ENCODE data around the gene BBOF1.
"Not testable (repeated sequence)": the region's sequence is repeated elsewhere in the genome, so short reads cannot be mapped to it uniquely, and the experiment has no call there.

The BBOF1 gene

DNA sequence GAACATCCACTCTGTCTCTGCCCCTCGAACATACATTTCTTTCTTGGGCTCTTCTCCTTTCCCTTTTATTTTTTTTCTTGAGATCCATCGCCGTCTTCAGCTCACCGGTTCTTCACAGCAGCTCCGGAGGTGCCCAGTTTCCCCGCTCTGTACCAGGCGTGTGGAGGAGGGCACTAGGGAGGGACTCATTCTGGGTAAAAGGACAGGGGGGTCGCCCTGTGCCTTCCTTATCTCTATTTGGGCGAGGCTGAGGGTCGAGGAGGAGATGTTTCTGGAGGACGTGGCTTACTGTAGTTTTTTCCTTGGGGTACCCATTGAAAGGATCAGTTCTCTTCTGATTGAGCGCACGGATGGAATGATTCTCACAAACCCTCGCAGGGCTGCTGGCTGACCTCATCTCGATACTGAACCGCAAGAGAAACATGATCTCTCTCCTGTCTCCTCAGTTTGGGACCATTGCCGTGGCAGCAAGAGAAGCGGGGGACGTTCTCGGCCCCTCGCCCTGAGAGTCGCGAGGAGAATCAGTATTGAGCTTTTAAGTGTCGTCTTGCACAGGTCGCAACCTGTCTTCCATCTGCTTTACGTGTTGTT, 66.0 kb downstream of the BBOF1 start:
- peak overlapping the region; percentile 69 to 86 for H3K9ac ChIP-seq (ENCODE audit: low read depth in 1 of 2, low read length in 2 of 2)
- no peaks in the 10 kb centered on the region for H3K27me3 ChIP-seq (ENCODE audit: control insufficient read depth in 1 of 2, insufficient read depth in 2 of 2, low read length in 2 of 2)
- H3K4me3 ChIP-seq (ENCODE audit: low read depth in 1 of 2, low read length in 2 of 2) = peak overlapping the region; percentile 86 to 95
- H3K4me1 ChIP-seq (ENCODE audit: control insufficient read depth in 1 of 2, insufficient read depth in 2 of 2, low read length in 2 of 2) = peaks cover 21 to 24% of the 10 kb centered on the region in 2 donors
- no peaks in the 10 kb centered on the region for H3K36me3 ChIP-seq (ENCODE audit: control insufficient read depth in 1 of 2, insufficient read depth in 2 of 2, low read length in 2 of 2)
- no peak overlapping the region for H3K27ac ChIP-seq (ENCODE audit: low read depth, low read length)
- H3K9me3 ChIP-seq (ENCODE audit: control insufficient read depth in 1 of 2, low read length in 2 of 2) = no peaks in the 10 kb centered on the region

DNA sequence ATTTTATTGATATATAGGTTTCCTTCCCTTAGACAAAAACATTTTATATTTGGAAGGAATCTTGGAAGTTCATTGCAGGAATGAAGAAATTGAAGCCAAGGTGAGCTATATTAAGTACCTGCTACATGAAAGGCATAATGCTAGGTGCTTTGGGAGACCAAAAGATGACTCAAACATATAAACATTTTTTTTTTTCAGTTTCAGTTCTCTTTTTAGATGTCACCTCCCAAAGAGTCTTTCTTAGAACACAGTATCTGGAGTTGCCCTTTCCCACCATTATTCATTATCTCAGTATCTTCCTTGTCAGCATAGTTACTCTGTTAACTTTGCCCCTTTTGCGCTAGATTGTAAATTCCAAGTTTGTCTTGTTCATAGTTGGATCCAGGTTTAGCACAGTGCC, 66.7 kb downstream of the BBOF1 start:
- H3K36me3 ChIP-seq (ENCODE audit: control insufficient read depth in 1 of 2, insufficient read depth in 2 of 2, low read length in 2 of 2) = peaks cover 0 to 4% of the 10 kb centered on the region in 2 donors
- H3K27me3 ChIP-seq (ENCODE audit: control insufficient read depth in 1 of 2, insufficient read depth in 2 of 2, low read length in 2 of 2) = no peaks in the 10 kb centered on the region
- peak overlapping the region; percentile 86 to 95 for H3K4me3 ChIP-seq (ENCODE audit: low read depth in 1 of 2, low read length in 2 of 2)
- no peaks in the 10 kb centered on the region for H3K9me3 ChIP-seq (ENCODE audit: control insufficient read depth in 1 of 2, low read length in 2 of 2)
- H3K27ac ChIP-seq (ENCODE audit: low read depth, low read length) = no peak overlapping the region
- peak overlapping the region in 1 of 2 donors; percentile 69 for H3K9ac ChIP-seq (ENCODE audit: low read depth in 1 of 2, low read length in 2 of 2)
- peaks cover 21% of the 10 kb centered on the region in 2 donors for H3K4me1 ChIP-seq (ENCODE audit: control insufficient read depth in 1 of 2, insufficient read depth in 2 of 2, low read length in 2 of 2)

DNA sequence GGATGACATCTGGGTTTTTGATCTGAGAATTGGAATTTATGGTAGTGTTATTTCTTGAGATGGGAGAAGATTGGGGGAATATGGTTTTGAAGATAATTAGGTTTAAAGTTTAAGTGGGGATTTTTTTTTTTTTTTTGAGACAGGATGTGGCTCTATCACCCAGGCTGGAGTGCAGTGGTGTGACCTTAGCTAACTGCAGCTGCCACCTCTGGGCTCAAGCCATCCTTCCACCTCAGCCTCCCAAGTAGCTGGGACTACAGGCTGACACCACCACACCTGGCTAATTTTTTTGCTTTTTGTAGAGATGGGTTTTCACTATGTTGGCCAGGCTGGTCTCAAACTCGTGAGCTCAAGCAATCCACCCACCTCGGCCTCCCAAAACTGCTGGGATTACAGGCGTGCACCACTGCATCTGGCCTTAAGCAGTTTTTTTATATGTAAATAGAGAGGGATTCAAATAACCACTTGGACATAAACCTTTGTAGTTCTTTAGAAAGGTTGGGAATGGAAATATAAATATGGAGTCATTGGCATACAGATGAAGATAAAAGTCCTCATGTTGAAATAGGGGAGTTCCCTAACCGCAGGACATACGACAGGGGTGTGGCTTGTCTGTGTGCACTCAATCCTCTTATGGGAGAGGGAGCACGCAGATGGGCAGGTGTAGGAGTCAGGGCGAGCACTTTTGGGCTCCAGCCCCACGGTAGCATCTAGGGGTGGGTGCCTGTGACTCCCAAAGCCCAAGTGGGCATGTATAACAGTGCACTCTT, 70.3 kb downstream of the BBOF1 start:
- H3K27me3 ChIP-seq (ENCODE audit: control insufficient read depth in 1 of 2, insufficient read depth in 2 of 2, low read length in 2 of 2) = no peaks in the 10 kb centered on the region
- H3K9me3 ChIP-seq (ENCODE audit: control insufficient read depth in 1 of 2, low read length in 2 of 2) = no peaks in the 10 kb centered on the region
- H3K27ac ChIP-seq (ENCODE audit: low read depth, low read length) = no peak overlapping the region
- no peak overlapping the region for H3K4me3 ChIP-seq (ENCODE audit: low read depth in 1 of 2, low read length in 2 of 2)
- H3K4me1 ChIP-seq (ENCODE audit: control insufficient read depth in 1 of 2, insufficient read depth in 2 of 2, low read length in 2 of 2) = peaks cover 7 to 11% of the 10 kb centered on the region in 2 donors
- no peak overlapping the region for H3K9ac ChIP-seq (ENCODE audit: low read depth in 1 of 2, low read length in 2 of 2)
- H3K36me3 ChIP-seq (ENCODE audit: control insufficient read depth in 1 of 2, insufficient read depth in 2 of 2, low read length in 2 of 2) = peaks cover 0 to 6% of the 10 kb centered on the region in 2 donors

- H3K36me3 ChIP-seq (ENCODE audit: control insufficient read depth in 1 of 2, insufficient read depth in 2 of 2, low read length in 2 of 2) = peaks cover 3 to 11% of the 10 kb centered on the region in 2 donors
Measured at GRCh38 chr14:74105381-74105780, 86.2 kb downstream of the BBOF1 start.

DNA sequence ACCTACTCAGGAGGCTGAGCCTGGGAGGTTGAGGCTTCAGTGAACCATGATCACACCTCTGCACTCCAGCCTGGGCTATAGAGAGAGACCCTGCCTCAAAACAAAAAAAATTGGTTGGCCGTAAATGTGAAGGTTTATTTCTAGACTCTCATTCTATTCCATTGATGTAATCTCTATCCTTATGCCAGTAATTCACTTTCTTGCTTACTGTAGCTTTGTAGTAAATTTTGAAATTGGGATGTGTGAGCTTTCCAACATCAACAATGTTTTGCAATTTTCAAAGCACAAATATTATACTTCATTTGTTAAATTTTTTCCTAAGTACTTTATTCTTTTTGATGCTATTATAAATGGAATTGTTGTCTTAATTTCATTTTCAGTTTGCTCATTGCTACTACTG, 90.2 kb downstream of the BBOF1 start:
- Histone ChIP-seq H3K4me1 (ENCODE audit: control insufficient read depth in 1 of 2, insufficient read depth in 2 of 2, low read length in 2 of 2) (no peaks in the 10 kb centered on the region), H3K9me3 (ENCODE audit: control insufficient read depth in 1 of 2, low read length in 2 of 2) (no peaks in the 10 kb centered on the region), H3K9ac (ENCODE audit: low read depth in 1 of 2, low read length in 2 of 2) (no peak overlapping the region), H3K36me3 (ENCODE audit: control insufficient read depth in 1 of 2, insufficient read depth in 2 of 2, low read length in 2 of 2) (peaks cover 0 to 4% of the 10 kb centered on the region in 2 donors), H3K27me3 (ENCODE audit: control insufficient read depth in 1 of 2, insufficient read depth in 2 of 2, low read length in 2 of 2) (no peaks in the 10 kb centered on the region), H3K27ac (ENCODE audit: low read depth, low read length) (no peak overlapping the region), H3K4me3 (ENCODE audit: low read depth in 1 of 2, low read length in 2 of 2) (no peak overlapping the region)

More at GRCh38 chr14:74105381-74105780, 86.2 kb downstream of the BBOF1 start:
- Histone ChIP-seq H3K27me3 (ENCODE audit: control insufficient read depth in 1 of 2, insufficient read depth in 2 of 2, low read length in 2 of 2) (no peaks in the 10 kb centered on the region), H3K27ac (ENCODE audit: low read depth, low read length) (no peak overlapping the region), H3K4me1 (ENCODE audit: control insufficient read depth in 1 of 2, insufficient read depth in 2 of 2, low read length in 2 of 2) (no peaks in the 10 kb centered on the region), H3K9ac (ENCODE audit: low read depth in 1 of 2, low read length in 2 of 2) (no peak overlapping the region), H3K9me3 (ENCODE audit: control insufficient read depth in 1 of 2, low read length in 2 of 2) (no peaks in the 10 kb centered on the region), H3K4me3 (ENCODE audit: low read depth in 1 of 2, low read length in 2 of 2) (no peak overlapping the region)

- not testable (repeated sequence) for H3K27ac ChIP-seq (ENCODE audit: low read depth, low read length); H3K27me3 ChIP-seq (ENCODE audit: control insufficient read depth in 1 of 2, insufficient read depth in 2 of 2, low read length in 2 of 2); H3K9me3 ChIP-seq (ENCODE audit: control insufficient read depth in 1 of 2, low read length in 2 of 2); H3K4me1 ChIP-seq (ENCODE audit: control insufficient read depth in 1 of 2, insufficient read depth in 2 of 2, low read length in 2 of 2); H3K9ac ChIP-seq (ENCODE audit: low read depth in 1 of 2, low read length in 2 of 2); H3K36me3 ChIP-seq (ENCODE audit: control insufficient read depth in 1 of 2, insufficient read depth in 2 of 2, low read length in 2 of 2); H3K4me3 ChIP-seq (ENCODE audit: low read depth in 1 of 2, low read length in 2 of 2)
Measured at GRCh38 chr14:74111395-74112216, 92.5 kb downstream of the BBOF1 start.
